GM10266 (cell line): ENCODE data around the gene TNIK.

ENCODE experiments used
- DNase-seq: peaks from one replicate; pipeline ENCODE4 v3.0.0; 2012; ENCODE audit errors: extremely low spot score
- CTCF ChIP-seq: IDR thresholded peaks from 2 replicates; pipeline ENCODE4 v1.5.1; 2012; ENCODE audit warnings: mild to moderate bottlenecking, low read depth; ENCODE audit not compliant: control insufficient read depth, insufficient read depth; ENCODE audit errors: missing control alignments

TNIK gene

GRCh38 chr3:171133796-171134569 lies 326.2 kb downstream of the TNIK start:
- no peak for TF ChIP-seq CTCF
- no peak for DNase-seq

- DNase-seq: no peak
- TF ChIP-seq CTCF: no peak
Observed at GRCh38 chr3:171133337-171133736, 326.9 kb downstream of the TNIK start.

GRCh38 chr3:171132873-171133272 lies 327.3 kb downstream of the TNIK start:
- DNase-seq: no peak
- no peak for TF ChIP-seq CTCF

GRCh38 chr3:171129827-171130226 lies 330.4 kb downstream of the TNIK start:
- no peak for DNase-seq
- TF ChIP-seq CTCF: no peak

- TF ChIP-seq CTCF: no peak
- no peak for DNase-seq
Observed at GRCh38 chr3:171127611-171128010, 332.6 kb downstream of the TNIK start.

- TF ChIP-seq CTCF: no peak
- DNase-seq: no peak
Observed at GRCh38 chr3:171126478-171127209, 333.6 kb downstream of the TNIK start.

- no peak for TF ChIP-seq CTCF
- no peak for DNase-seq
Observed at GRCh38 chr3:171125010-171125409, 335.2 kb downstream of the TNIK start.
